Measurements from ENCODE around the gene TRPV4. TPM values are rescaled to one million over a fixed set of nuclear protein-coding genes. Genes with fewer than 3 reads are reported as not detected.

The TRPV4 gene
- total RNA-seq, 2 donors from 2014 or later = 5.2 to 6.3 TPM

DNA sequence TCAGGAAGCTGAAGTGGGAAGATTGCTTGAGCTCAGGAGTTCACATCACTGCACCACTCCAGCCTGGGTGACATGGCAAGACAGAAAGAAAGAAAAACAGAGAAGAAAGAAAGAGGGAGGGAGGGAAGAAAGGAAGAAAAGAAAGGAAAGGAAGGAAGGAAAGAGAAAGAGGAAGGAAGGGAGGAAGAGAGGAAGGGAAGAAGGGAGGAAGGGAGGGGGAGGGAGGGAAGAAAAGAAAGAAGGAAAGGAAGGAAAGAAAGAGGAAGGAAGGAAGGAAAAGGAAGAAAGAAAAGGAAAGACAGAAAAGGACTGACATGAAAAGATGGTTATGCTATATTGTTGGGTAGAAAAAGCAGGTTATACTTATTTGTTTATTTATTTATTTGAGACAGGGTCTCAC lies 43.2 kb upstream of the TRPV4 start:
- no peaks in the 10 kb centered on the region for H3K9me3 ChIP-seq
- H3K27me3 ChIP-seq = no peaks in the 10 kb centered on the region
- H3K4me1 ChIP-seq = peaks cover 38% of the 10 kb centered on the region
- intact Hi-C loops (cut with DNase I) = no loop called here
- H3K36me3 ChIP-seq (replicated peaks in 1 of 2; ENCODE audit: insufficient read depth in 1 of 2, low read depth in 2 of 2) = no peaks in the 10 kb centered on the region
- no peak overlapping the region for H3K4me3 ChIP-seq
- no peak for ATAC-seq
- no peak overlapping the region for H3K27ac ChIP-seq
- TF ChIP-seq, protein P1, sequence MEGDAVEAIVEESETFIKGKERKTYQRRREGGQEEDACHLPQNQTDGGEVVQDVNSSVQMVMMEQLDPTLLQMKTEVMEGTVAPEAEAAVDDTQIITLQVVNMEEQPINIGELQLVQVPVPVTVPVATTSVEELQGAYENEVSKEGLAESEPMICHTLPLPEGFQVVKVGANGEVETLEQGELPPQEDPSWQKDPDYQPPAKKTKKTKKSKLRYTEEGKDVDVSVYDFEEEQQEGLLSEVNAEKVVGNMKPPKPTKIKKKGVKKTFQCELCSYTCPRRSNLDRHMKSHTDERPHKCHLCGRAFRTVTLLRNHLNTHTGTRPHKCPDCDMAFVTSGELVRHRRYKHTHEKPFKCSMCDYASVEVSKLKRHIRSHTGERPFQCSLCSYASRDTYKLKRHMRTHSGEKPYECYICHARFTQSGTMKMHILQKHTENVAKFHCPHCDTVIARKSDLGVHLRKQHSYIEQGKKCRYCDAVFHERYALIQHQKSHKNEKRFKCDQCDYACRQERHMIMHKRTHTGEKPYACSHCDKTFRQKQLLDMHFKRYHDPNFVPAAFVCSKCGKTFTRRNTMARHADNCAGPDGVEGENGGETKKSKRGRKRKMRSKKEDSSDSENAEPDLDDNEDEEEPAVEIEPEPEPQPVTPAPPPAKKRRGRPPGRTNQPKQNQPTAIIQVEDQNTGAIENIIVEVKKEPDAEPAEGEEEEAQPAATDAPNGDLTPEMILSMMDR (IDR thresholded peaks at IDR 0.05) = no peak
- no peak for TF ChIP-seq POLR2A (IDR thresholded peaks at IDR 0.05)
- DNase-seq = no peak

DNA sequence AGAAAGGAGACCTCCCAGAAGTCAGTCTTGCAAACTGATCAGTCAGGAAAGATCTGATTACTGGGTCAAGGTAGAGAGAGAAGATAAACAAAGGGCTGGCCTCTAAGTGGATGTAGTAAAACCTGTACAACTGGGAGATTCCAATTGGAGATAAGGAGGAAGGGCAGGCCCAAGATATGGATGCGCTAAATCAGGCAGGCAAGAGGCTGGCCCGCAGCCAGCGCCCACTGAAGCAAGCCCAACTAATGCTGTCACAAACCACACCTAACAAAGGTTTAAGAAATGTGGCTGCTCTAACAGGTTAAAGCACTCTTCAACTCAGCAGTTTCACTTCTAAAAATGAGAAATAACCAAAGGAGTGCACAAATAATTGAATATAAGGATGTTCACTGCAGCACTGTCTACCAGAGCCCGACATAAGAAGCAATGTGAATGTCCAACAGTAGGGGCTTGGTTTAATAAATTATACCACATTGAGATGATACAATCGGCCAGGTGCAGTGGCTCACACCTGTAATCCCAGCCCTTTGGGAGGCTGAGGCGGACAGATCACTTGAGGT lies 42.5 kb upstream of the TRPV4 start:
- Histone ChIP-seq H3K27me3 (no peaks in the 10 kb centered on the region), H3K4me1 (peaks cover 33% of the 10 kb centered on the region), H3K36me3 (replicated peaks in 1 of 2; ENCODE audit: insufficient read depth in 1 of 2, low read depth in 2 of 2) (no peaks in the 10 kb centered on the region), H3K9me3 (no peaks in the 10 kb centered on the region), H3K4me3 (no peak overlapping the region), H3K27ac (no peak overlapping the region)
- DNase-seq (peak in 1 of 4 donors; percentile 21), ATAC-seq (no peak)
- intact Hi-C loops (cut with DNase I) = no loop called here
- TF ChIP-seq POLR2A (IDR thresholded peaks at IDR 0.05) = no peak
- TF ChIP-seq, protein P1 (IDR thresholded peaks at IDR 0.05) = no peak
- 61 to 68% methylated on average over 6 of the region's 6 CpGs for WGBS, 2 donors

DNA sequence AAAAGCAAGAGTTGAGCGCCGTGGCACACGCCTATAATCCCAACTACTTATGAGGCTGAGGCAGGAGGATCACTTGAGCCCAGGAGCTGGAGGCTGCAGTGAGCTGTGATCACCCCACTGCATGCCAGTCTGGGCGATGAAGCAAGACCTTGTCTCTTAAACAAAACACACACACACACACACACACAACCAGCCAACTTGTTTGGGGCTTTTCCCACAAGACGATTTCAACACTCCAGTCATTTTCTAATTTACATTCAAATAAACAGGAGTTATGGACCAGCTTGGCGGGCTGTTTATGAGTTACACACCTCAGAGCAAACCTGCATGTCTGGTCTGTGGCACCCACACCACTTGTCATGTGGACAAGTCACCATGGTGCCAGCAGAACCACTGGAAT lies 40.5 kb upstream of the TRPV4 start:
- Histone ChIP-seq H3K4me1 (peaks cover 22% of the 10 kb centered on the region), H3K4me3 (no peak overlapping the region), H3K36me3 (replicated peaks in 1 of 2; ENCODE audit: insufficient read depth in 1 of 2, low read depth in 2 of 2) (no peaks in the 10 kb centered on the region), H3K27me3 (no peaks in the 10 kb centered on the region), H3K27ac (no peak overlapping the region), H3K9me3 (no peaks in the 10 kb centered on the region)
- DNase-seq = no peak
- intact Hi-C loops (cut with DNase I) = no loop called here
- TF ChIP-seq POLR2A (IDR thresholded peaks at IDR 0.05) = no peak
- TF ChIP-seq, protein P1 (IDR thresholded peaks at IDR 0.05) = no peak
- WGBS, 2 donors = 81 to 83% methylated on average over 6 of the region's 6 CpGs
- ATAC-seq = no peak

DNA sequence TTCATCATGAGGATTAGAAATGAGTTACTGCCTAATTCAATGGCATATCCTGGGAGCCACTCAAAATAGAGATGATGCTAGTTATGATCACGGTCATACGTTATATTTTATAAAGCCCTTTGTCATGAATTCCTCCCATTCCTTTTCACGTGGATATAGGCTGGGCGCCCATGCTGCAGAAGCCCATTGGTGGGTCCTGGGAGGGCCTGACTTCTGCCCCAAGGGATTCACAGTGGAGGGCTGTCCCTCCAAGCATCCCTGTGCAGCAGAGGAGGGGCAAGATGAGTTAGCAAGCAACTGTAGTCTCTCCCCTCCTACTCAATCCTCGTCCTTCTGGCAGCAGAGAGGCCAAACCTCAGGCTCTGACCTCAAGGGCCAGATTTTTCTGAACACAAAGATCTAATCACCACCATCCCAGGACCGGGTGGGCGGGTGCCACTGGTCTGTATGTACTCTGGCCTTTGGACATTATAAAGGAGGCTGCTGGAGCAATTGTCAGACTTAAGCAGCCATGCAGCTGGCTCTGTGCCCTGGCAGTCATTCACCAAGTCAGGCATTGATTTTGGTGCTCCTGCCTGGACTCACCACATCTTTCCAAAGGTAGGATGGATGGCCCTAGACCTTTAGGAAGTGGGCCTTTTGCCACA lies 38.6 kb upstream of the TRPV4 start:
- H3K36me3 ChIP-seq (replicated peaks in 1 of 2; ENCODE audit: insufficient read depth in 1 of 2, low read depth in 2 of 2) = no peaks in the 10 kb centered on the region
- peaks cover 12% of the 10 kb centered on the region for H3K4me1 ChIP-seq
- 67 to 73% methylated on average over 7 of the region's 7 CpGs for WGBS, 2 donors
- TF ChIP-seq POLR2A (IDR thresholded peaks at IDR 0.05) = no peak
- TF ChIP-seq, protein P1 (IDR thresholded peaks at IDR 0.05) = no peak
- no peak for ATAC-seq
- no peaks in the 10 kb centered on the region for H3K27me3 ChIP-seq
- H3K27ac ChIP-seq = no peak overlapping the region
- no peak overlapping the region for H3K4me3 ChIP-seq
- peak in 2 of 4 donors; percentile 43 to 60 for DNase-seq
- H3K9me3 ChIP-seq = no peaks in the 10 kb centered on the region
- intact Hi-C loops (cut with DNase I) = no loop called here

DNA sequence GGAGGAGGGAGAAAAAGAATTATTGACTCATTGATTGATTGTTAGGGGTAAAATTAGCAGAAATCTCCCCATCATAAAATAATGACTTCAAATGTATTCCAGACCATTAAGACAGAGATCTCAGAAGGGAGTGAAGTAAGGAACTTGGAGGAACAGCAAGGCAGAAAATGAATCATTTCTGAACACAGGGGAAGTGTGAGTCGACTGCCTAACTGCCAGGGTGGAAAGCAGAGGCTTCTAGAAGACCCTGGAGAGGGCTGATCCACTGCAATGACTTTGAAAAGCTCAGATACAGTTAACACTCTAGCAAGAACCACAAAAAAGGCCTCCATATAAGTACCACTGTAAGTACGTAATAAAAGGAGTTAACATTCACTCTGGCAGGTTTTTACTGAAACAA lies 37.5 kb upstream of the TRPV4 start:
- 77 to 94% methylated on average over 2 of the region's 2 CpGs for WGBS, 2 donors
- Histone ChIP-seq H3K4me3 (no peak overlapping the region), H3K27ac (no peak overlapping the region), H3K9me3 (no peaks in the 10 kb centered on the region), H3K36me3 (replicated peaks in 1 of 2; ENCODE audit: insufficient read depth in 1 of 2, low read depth in 2 of 2) (no peaks in the 10 kb centered on the region), H3K4me1 (peaks cover 17% of the 10 kb centered on the region), H3K27me3 (no peaks in the 10 kb centered on the region)
- ATAC-seq = no peak
- no peak for DNase-seq
- intact Hi-C loops (cut with DNase I) = no loop called here
- TF ChIP-seq, protein P1 (IDR thresholded peaks at IDR 0.05) = no peak
- TF ChIP-seq POLR2A (IDR thresholded peaks at IDR 0.05) = no peak

Data from body of pancreas (tissue), 4 donors.